HuH-7.5 (cell line): Measurements from ENCODE around the gene PAMR1.
"Not testable (repeated sequence)": the region's sequence is repeated elsewhere in the genome, so short reads cannot be mapped to it uniquely, and the experiment has no call there.

Source experiments
- DNase-seq: peaks from one replicate; pipeline ENCODE4 v3.0.0; 2011; ENCODE audit warnings: low spot score

PAMR1 gene

GRCh38 chr11:35543481-35543880, 18.1 kb upstream of the PAMR1 start:
- DNase-seq: no peak

GRCh38 chr11:35541621-35542375, 16.4 kb upstream of the PAMR1 start:
- no peak for DNase-seq

DNA sequence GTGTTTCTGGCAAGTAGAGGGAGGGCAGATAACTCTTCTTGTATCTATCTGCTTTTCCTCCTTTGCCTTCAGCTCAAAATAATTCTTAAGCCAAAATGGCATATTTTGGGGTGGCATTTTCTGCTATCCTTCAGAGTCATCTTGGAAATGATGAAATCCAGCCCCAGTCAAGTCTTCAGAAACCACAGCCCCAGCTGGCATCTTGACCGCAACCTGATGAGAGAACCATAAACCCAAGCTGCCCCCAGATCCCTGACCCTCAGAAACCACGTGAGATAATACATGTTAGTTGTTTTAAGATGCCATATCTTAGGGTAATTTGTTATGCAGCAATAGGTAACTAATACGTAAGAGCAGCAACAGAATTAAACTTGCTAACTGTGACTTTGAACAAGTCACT, 15.1 kb upstream of the PAMR1 start:
- no peak for DNase-seq

GRCh38 chr11:35539781-35540281, 14.4 kb upstream of the PAMR1 start:
- DNase-seq: no peak

DNA sequence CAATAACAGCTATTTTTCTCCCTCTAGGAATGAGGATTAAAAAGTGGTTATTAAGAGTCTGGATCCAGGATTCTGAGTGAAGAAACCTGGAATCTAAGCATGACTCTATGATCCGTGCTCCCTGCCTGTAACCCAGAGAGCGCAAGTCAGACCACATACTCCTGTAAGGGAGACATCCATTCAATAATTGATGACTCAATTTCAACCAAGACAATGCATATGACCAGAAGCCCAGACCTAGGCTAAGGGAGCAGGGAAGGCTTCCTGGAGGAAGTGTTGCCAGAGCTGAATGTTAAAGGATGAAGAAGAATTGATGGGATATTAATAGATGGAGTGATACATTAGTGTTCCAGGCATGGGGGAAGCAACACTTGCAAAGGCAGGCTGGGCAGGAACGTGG, 13.8 kb upstream of the PAMR1 start:
- no peak for DNase-seq

DNA sequence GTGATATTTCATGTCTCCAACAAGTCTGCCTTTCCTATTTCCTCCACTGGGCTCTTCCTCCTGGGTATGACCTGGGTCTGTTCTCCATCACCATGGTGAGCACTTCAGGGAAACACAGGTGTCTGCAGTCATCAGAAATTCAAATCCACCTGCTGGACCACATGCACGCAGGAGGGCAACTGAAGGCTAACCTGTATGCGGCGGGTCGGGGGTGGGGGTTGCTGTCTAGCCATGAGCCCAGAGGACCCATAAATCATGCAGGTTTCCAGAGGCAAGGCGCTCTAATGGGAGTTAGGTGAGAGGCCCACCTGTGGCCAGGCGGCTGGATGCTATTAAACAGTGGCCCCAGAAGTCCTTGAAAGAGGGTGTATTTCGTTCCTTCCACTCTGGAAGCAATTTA, 11.1 kb upstream of the PAMR1 start:
- no peak for DNase-seq

GRCh38 chr11:35531246-35531645, 5.8 kb upstream of the PAMR1 start:
- DNase-seq: no peak

- no peak for DNase-seq
Measured at GRCh38 chr11:35529971-35530495, 4.6 kb upstream of the PAMR1 start.

DNA sequence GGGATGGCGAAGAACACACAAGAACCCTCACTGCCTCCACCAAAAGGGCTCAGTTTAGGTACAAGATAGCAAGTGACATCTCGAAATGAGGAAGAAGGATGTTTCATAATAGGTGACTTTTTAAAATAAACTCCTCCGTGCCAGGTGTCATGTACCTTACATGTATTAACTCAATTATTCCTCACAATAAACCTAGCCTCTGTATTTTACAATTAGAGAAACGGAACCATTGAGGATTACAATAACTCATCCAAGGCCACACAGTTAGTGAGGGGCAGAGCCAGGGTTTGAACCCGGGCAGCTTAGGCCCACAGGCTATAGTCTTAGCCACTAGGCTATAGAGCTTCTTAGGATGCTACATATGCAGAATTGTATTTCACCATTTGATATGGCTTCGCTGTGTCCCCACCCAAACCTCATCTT, 965 bp upstream of the PAMR1 start:
- no peak for DNase-seq

DNA sequence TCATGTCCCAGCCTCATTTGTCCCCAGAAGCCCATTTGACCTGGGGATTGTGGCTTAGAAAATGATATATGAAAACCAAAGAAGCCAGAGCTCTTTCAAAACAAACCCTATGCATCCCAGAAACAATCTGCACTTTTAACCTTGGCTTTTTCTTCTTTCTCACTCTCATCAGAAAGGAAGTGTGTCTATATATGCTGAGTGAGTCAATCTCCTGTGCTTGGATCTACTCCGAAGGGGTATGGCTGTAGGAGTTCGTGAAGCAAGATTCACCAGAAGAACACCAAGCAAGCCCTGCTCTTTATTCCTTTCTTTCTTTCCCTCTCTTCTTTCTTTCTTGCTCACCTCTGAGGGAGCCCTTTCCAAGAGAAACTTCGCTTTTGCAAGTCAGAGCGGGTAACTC, 636 bp downstream of the PAMR1 start:
- DNase-seq: no peak

- no peak for DNase-seq
Measured at GRCh38 chr11:35523861-35524260, 1.6 kb downstream of the PAMR1 start.

- no peak for DNase-seq
Measured at GRCh38 chr11:35523331-35523768, 2.1 kb downstream of the PAMR1 start.

GRCh38 chr11:35522091-35522490, 3.3 kb downstream of the PAMR1 start:
- not testable (repeated sequence) for DNase-seq

DNA sequence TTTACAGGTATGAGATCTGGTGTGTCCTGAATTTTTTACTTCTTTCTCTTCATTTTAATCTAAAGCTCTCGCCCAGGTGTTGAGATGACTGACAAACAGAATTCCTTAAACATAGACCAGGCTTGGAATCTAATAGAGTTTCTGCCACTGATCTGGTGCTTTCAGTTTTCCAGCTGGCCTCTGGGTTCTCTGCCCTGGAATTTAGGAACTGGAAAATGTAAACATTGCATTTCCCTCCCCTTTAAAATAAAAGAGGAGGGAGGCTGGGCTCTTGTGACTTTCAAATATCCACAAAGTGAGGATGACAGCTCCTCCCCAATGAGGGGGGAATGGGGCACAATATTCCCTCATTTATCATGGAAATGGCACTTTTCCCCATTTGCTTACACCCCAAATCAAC, 5.0 kb downstream of the PAMR1 start:
- no peak for DNase-seq

- no peak for DNase-seq
Measured at GRCh38 chr11:35518766-35519165, 6.7 kb downstream of the PAMR1 start.

DNA sequence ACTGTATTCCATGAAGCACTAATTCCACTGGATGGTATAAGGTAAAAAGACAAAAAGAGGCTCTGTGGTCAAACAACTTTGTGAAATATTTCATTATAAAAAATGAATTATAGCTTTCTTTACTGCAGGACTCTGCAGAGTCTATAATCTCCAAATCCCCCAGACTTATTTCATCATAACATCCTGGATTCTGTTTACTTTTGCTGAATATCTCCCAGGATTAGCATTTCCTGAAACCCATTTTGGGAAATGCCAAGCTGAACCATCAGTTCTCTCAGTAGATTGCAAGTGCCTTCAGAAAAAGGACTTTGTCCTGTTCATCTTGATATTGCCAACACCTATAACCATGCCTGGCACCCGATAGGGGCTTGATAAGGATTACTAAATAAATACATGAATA, 7.9 kb downstream of the PAMR1 start:
- no peak for DNase-seq

GRCh38 chr11:35516403-35516802, 9.0 kb downstream of the PAMR1 start:
- DNase-seq: no peak

- no peak for DNase-seq
Measured at GRCh38 chr11:35515224-35515623, 10.2 kb downstream of the PAMR1 start.

- no peak for DNase-seq
Measured at GRCh38 chr11:35514481-35514880, 10.9 kb downstream of the PAMR1 start.

GRCh38 chr11:35511666-35512065, 13.8 kb downstream of the PAMR1 start:
- DNase-seq: no peak

DNA sequence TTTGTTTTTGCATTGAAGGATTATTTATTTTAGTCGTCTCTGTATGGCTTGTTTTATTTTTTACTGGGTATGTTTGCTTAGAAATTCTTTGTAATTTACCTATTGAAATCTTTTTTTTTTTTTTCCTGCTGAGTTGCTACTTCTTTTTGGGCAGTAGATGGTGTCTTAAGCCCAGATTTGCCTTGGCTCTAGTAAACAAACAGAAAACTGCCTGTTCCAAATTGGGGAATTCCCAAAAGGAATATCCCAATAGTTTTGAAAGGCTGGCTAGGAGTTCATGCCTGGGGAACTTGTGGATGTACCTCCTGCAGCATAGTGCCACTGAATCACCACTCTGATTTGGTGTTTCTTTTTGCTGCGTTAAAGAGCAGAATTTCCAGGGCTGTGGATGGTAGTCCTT, 17.7 kb downstream of the PAMR1 start:
- DNase-seq: no peak

DNA sequence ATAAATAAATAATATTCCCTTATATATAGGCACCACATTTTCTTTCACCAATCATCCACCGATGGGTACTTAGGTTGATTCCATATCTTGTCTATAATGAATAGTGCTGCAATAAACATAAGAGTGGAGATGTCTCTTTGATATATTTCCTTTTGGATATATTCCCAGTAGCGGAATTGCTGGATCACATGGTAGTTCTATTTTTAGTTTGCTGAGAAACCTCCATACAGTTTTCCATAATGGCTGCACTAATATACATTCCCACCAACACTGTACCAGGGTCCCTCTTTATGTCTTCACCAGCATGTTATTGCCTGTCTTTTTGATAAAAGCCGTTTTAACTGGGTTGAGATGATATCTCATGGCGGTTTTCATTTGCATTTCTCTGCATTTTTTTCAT, 23.6 kb downstream of the PAMR1 start:
- no peak for DNase-seq

DNA sequence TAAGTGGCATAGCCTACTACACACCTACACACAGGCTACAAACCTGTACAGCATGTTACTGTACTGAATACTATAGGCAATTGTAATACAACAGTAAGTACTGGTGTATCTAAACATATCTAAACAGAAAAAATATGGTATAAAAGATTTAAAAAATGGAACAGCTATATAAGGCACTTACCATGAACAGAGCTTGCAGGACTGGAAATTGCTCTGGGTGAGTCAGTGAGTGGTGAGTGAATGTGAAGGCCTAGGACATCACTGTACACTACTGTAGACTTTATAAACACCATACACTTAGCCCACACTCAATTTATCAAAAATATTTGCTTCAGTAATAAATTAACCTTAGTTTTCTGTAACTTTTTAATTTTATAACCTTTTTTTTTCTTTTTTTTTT, 24.7 kb downstream of the PAMR1 start:
- no peak for DNase-seq

GRCh38 chr11:35496416-35496815, 29.0 kb downstream of the PAMR1 start:
- DNase-seq: no peak
